MM.1S (cell line): ENCODE data around the gene PTH1R.

Source experiments
- DNase-seq: peaks from one replicate; pipeline ENCODE4 v3.0.0-alpha.2; 2015
- H2AFZ ChIP-seq: fragments of 300-600 bp; sonication (generic); 2 replicates; pipeline ENCODE4 v1.6.0; 2016; ENCODE audit warnings: antibody characterized with exemption, low read length
- H3F3A ChIP-seq: fragments of 300-600 bp; sonication (generic); 2 replicates; pipeline ENCODE4 v1.6.1; 2016; ENCODE audit warnings: mild to moderate bottlenecking, antibody characterized with exemption, low read length, moderate library complexity, mixed read lengths; ENCODE audit not compliant: insufficient read depth
- H3K27ac ChIP-seq: fragments of 300-600 bp; sonication (generic); 2 replicates; pipeline ENCODE4 v1.5.1; 2016; ENCODE audit warnings: mild to moderate bottlenecking, low read length
- H3K27me3 ChIP-seq: fragments of 300-600 bp; sonication (generic); replicated peaks from 2 replicates; pipeline ENCODE4 v1.6.0; 2016; ENCODE audit warnings: low read length; ENCODE audit not compliant: insufficient read depth
- H3K36me3 ChIP-seq: fragments of 300-600 bp; sonication (generic); replicated peaks from 2 replicates; pipeline ENCODE4 v1.6.1; 2016; ENCODE audit warnings: mild to moderate bottlenecking, low read length, mixed read lengths; ENCODE audit not compliant: insufficient read depth
- H3K4me1 ChIP-seq: fragments of 300-600 bp; sonication (generic); 2 replicates; pipeline ENCODE4 v1.6.1; 2016; ENCODE audit warnings: low read length, mixed read lengths
- H3K4me2 ChIP-seq: fragments of 300-600 bp; sonication (generic); 2 replicates; pipeline ENCODE4 v1.6.0; 2016; ENCODE audit warnings: low read depth, low read length
- H3K4me3 ChIP-seq: fragments of 300-600 bp; sonication (generic); 2 replicates; pipeline ENCODE4 v1.5.1; 2016; ENCODE audit warnings: low read length, mixed read lengths
- H3K79me2 ChIP-seq: fragments of 300-600 bp; sonication (generic); 2 replicates; pipeline ENCODE4 v1.6.1; 2016; ENCODE audit warnings: mixed run types, low read length, mixed read lengths
- H3K9ac ChIP-seq: fragments of 300-600 bp; sonication (generic); 2 replicates; pipeline ENCODE4 v1.6.1; 2016; ENCODE audit warnings: low read length, mixed read lengths
- H3K9me2 ChIP-seq: fragments of 300-600 bp; sonication (generic); replicated peaks from 2 replicates; pipeline ENCODE4 v1.6.1; 2016; ENCODE audit warnings: mild to moderate bottlenecking, low read length, mixed read lengths; ENCODE audit not compliant: insufficient read depth
- H3K9me3 ChIP-seq: fragments of 300-600 bp; sonication (generic); replicated peaks from 2 replicates; pipeline ENCODE4 v1.6.1; 2016; ENCODE audit warnings: mild to moderate bottlenecking, low read length, mixed read lengths; ENCODE audit not compliant: insufficient read depth
- H4K20me1 ChIP-seq: fragments of 300-600 bp; sonication (generic); 2 replicates; pipeline ENCODE4 v1.6.1; 2016; ENCODE audit warnings: mild to moderate bottlenecking, low read length, moderate library complexity, mixed read lengths; ENCODE audit not compliant: insufficient read depth
- CTCF ChIP-seq: fragments of 300-600 bp; sonication (generic); IDR thresholded peaks from 2 replicates; pipeline ENCODE4 v1.5.1; 2016; ENCODE audit warnings: antibody characterized with exemption, low read length, mixed read lengths
- EZH2 ChIP-seq: fragments of 300-600 bp; sonication (generic); optimal IDR thresholded peaks from 2 replicates; pipeline ENCODE3; 2017; ENCODE audit warnings: low read depth, mild to moderate bottlenecking, antibody characterized with exemption, low read length, mixed read lengths
- EZH2phosphoT487 ChIP-seq: fragments of 300-600 bp; sonication (generic); IDR thresholded peaks from 2 replicates; pipeline ENCODE4 v1.6.1; 2018; ENCODE audit warnings: antibody characterized with exemption, low read length

The PTH1R gene

GRCh38 chr3:46930945-46931403 is 53.5 kb downstream of the PTH1R start:
- Histone ChIP-seq H3F3A (peaks cover 22% of the 10 kb centered on the region), H3K4me3 (no peak overlapping the region), H4K20me1 (peaks cover 33% of the 10 kb centered on the region), H3K27me3 (no peaks in the 10 kb centered on the region), H3K9me2 (no peaks in the 10 kb centered on the region), H3K36me3 (0 out of 2 replicates have a peak, but pooled peaks cover 7% of the 10 kb centered on the region), H3K79me2 (peaks cover 86% of the 10 kb centered on the region), H3K9me3 (no peaks in the 10 kb centered on the region), H3K4me1 (peaks cover 58% of the 10 kb centered on the region), H3K4me2 (no peak overlapping the region; the same call in 1 of the 2 replicates), H2AFZ (no peak overlapping the region), H3K27ac (no peak overlapping the region), H3K9ac (no peak overlapping the region)
- TF ChIP-seq EZH2 (no peak), EZH2phosphoT487 (no peak), CTCF (no peak)
- no peak for DNase-seq

GRCh38 chr3:46931631-46932331 is 54.3 kb downstream of the PTH1R start:
- Histone ChIP-seq H4K20me1 (peaks cover 33% of the 10 kb centered on the region), H3K27me3 (no peaks in the 10 kb centered on the region), H3K4me3 (no peak overlapping the region), H3K36me3 (0 out of 2 replicates have a peak, but pooled peaks cover 7% of the 10 kb centered on the region), H3K9ac (no peak overlapping the region), H3K4me2 (peak overlapping the region; percentile 1; the same call in 1 of the 2 replicates), H3K4me1 (peaks cover 50% of the 10 kb centered on the region), H3K9me3 (no peaks in the 10 kb centered on the region), H3K79me2 (peaks cover 86% of the 10 kb centered on the region), H3F3A (peaks cover 20% of the 10 kb centered on the region), H3K9me2 (no peaks in the 10 kb centered on the region), H2AFZ (no peak overlapping the region), H3K27ac (no peak overlapping the region)
- no peak for DNase-seq
- TF ChIP-seq EZH2 (no peak), CTCF (no peak), EZH2phosphoT487 (no peak)

- Histone ChIP-seq H3K79me2 (peaks cover 89% of the 10 kb centered on the region), H3K9me2 (no peaks in the 10 kb centered on the region), H4K20me1 (peaks cover 31% of the 10 kb centered on the region), H3K27ac (no peak overlapping the region), H3K4me1 (peaks cover 41% of the 10 kb centered on the region), H3K4me2 (no peak overlapping the region), H3K27me3 (no peaks in the 10 kb centered on the region), H3F3A (peaks cover 11% of the 10 kb centered on the region), H2AFZ (no peak overlapping the region), H3K4me3 (no peak overlapping the region), H3K36me3 (0 out of 2 replicates have a peak, but pooled peaks cover 7% of the 10 kb centered on the region), H3K9ac (no peak overlapping the region), H3K9me3 (no peaks in the 10 kb centered on the region)
- TF ChIP-seq EZH2 (no peak), CTCF (no peak), EZH2phosphoT487 (no peak)
- DNase-seq = no peak
Observed at GRCh38 chr3:46932455-46933225, 55.1 kb downstream of the PTH1R start.
